GM21423 (cell line): ENCODE results near the gene MDM2.

Experiments
- ATAC-seq: cut with Tn5 transposase; IDR thresholded peaks from one replicate; pipeline ENCODE4 v1.9.1; 2021; ENCODE audit warnings: mild to moderate bottlenecking, moderate library complexity; ENCODE audit not compliant: unreplicated experiment

The MDM2 gene

GRCh38 chr12:68871396-68871795, 63.4 kb downstream of the MDM2 start:
- no peak for ATAC-seq

DNA sequence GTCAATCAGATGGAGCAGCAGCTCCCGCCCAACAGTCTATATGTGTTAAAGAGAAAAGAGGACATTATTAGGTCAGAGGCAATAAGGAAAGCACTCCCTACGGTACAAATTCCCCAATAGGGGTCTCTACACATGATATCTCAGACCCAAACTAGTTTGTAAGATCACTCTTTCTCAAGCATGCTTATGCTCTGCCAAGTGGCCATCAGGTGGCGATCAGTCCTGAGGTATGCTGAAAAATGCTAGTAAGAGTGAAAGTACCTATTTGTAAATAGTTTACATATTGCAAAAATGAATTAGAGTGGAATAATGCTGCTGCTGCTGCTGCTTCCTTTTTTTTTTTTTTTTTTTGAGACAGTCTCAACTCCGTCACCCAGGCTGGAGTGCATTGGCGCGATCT, 63.9 kb downstream of the MDM2 start:
- ATAC-seq: no peak

GRCh38 chr12:68873316-68873715, 65.3 kb downstream of the MDM2 start:
- ATAC-seq: no peak

DNA sequence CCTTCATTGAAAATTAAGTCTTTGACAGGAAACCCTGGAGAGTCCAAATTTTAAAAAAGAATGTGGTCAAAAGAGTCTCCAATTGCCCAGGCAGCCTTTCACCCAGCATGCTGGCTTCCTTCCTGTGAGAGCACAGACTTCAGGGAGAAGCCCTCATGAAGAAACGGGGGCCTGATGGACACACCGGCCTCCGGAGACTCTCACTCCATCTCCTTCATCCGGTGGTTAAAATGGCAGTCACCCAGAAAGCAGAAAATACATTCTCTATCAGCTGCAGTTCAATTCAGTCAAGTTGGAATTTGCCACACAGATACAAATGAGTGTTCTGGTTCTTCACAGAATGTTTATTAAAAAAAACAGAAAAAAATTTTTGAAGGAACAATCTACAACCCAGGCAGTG, 68.5 kb downstream of the MDM2 start:
- ATAC-seq: no peak

- ATAC-seq: no peak
Measured at GRCh38 chr12:68877583-68877982, 69.6 kb downstream of the MDM2 start.

- ATAC-seq: no peak
Measured at GRCh38 chr12:68878283-68878682, 70.3 kb downstream of the MDM2 start.

GRCh38 chr12:68878846-68879245, 70.9 kb downstream of the MDM2 start:
- ATAC-seq: no peak

- no peak for ATAC-seq
Measured at GRCh38 chr12:68880660-68881325, 72.8 kb downstream of the MDM2 start.

DNA sequence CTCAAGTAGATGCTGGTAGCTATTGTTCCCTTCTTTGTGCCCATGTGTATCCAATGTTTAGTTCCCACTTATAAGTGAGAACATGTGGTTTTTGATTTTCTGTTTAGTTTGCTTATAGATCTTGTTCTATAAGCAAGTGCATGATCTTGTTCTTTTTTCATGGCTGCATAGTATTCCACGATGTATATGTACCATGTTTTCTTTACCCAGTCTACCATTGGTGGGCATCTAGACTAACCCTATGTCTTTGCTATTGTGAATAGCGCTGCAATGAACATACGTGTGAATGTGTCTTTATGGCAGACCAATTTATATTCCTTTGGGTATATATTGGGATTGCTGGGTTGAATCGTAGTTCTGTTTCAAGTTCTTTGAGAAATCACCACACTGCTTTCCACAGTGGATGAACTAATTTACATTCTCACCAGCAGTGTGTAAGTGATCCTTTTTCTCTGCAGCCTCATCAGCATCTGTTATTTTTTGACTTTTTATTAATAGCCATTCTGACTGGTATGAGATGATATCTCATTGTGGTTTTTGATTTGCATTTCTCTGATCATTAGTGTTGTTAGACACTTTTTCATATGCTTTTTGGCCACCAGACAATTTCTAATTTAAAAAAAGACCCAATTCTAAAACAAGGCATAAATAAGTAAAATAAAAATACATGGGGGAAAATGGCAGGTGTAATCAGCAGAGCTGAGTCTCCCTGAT, 74.4 kb downstream of the MDM2 start:
- no peak for ATAC-seq

- ATAC-seq: no peak
Measured at GRCh38 chr12:68883151-68883550, 75.2 kb downstream of the MDM2 start.

DNA sequence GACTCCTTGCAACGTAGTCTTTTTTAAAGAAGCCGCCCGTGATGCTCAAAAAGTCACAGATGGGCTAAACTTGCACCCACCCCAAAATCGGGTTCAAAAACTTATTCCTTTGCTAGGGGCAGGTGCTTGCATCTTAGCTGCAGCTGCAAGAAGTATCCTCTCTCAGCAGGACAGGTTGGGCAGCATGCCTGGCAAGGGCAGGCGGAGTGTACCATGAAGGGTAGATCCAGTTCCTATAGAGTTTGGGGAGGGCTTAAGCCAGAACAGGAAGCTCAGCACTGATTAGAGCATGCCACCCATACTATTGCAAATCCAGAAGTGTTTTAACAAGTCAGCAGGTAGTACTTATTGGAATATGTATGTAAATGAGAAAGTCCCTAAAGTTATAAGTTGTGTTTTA, 76.3 kb downstream of the MDM2 start:
- no peak for ATAC-seq

DNA sequence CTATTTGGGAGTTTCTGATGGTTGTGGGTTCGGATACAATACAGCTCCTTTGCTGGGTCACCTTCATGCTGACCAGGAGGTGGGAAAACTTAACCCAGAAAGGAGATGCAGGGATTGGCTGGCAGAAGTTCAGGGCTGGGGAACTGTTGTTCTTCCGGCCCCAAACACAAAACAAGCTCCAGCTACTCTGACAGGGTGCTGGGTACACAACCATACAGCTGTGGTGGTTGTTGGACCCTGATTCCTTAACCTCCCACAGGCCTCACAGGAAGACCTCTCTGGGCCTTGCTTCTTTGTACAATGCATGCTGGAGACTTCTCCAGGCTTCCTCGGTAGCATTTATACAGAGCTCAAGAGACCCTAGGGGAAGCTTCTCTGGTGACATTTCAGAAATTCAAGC, 77.4 kb downstream of the MDM2 start:
- no peak for ATAC-seq

- no peak for ATAC-seq
Measured at GRCh38 chr12:68886636-68887572, 78.9 kb downstream of the MDM2 start.

- no peak for ATAC-seq
Measured at GRCh38 chr12:68887641-68888040, 79.7 kb downstream of the MDM2 start.

DNA sequence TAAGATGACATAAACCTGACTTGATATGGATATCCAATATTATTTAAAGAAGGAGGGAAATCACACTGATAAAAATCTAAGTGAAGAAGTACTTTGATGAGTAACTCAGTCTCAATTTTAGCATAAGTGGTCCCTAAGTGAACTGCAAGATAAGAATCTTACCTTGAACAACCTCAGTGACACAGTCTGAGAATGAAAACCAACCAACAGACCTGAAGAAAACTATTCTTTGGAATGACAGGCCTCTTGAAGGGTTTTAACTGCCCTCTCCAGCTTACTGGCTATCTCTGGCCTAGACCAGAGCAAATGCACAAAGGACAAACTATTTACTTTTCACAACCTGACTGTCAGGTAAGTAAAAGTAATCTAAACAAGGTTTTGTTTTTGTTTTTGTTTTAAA, 80.3 kb downstream of the MDM2 start:
- no peak for ATAC-seq

DNA sequence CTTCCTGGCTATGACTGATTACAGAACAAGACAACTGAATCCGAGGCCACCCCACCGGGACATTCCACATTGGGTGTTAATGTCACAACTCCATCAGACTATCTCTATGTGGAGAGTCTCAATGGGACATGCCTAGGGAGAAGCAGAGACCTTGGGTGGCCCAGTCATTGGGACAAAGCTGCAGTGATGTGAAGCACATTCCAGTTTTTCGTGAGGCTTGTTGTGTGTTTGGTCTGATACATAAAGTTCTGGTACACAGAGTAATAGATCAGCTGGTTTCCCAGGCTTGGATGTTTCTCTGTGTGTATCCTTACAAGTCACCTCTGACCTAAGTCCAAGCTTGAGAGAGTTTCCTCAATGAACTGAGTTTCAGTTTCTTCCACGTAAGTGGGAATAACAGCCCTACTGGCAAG, 82.7 kb downstream of the MDM2 start:
- ATAC-seq: no peak

GRCh38 chr12:68891141-68891540, 83.2 kb downstream of the MDM2 start:
- no peak for ATAC-seq

DNA sequence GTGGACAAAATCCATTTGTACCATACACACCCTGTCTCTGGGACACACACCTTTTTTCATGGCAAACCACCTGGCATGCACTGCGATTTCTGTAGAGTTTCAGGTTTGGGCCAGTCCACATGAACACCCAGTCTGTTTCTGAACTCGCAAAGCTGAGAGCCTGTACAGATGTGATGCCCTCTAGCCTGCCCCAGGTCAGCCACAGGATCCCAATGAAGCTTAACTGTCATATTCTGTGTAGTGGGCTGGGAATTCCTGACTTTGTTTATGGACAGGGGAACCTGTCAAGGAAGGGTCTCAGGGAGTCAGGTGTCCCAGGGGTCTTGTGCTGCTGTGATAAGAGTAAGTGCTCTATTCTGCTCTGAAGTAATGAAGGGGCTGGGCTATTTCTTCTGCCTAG, 85.2 kb downstream of the MDM2 start:
- ATAC-seq: no peak

DNA sequence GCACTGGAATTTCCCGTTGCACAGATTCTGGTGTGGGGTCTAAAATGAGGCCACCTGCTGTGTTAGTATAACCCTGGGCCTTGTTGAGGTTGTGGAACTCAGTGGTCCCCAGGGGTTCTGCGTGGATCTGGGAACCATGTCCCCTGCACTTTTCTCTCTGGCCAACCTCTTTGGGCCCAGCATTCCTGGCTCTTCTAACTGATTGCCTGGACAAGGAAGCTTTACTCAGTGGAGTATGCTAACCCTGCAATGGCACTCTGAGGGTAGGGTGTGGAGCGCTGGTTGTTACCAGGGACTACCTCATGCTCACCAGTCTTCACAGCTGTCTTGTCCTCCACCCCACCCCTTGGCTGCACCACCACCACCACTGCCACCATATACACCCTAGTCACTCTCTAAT, 85.8 kb downstream of the MDM2 start:
- no peak for ATAC-seq

- no peak for ATAC-seq
Measured at GRCh38 chr12:68894276-68894855, 86.4 kb downstream of the MDM2 start.

DNA sequence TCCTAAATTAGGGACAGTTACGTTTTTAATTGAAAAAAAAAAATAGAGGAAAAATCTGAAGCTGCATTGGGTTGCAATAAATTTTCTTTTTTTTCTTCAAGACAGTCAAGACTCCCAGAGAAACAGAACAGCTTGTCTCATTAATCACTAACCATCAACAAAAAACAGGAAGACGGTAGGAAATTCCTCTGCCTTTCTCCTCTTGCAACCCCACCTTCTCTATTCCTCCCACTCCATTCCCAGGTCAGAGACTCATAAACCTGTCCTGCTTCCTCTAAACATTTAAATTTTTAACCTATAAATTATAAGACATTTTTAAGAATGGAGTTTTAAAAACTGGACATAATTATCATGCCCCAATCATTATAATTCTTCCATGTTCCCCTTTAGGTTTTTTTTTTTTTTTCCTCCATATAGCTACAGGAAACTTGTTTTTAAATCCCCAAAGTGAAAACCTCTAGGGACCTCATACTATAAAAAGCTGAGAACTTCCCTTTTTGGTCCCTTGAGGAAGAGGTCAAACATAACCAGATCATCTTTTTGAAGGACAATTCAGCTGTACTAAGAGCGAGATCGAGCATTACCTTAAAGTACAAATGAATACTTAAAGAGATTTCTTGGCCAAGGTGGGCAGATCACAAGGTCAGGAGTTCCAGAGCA, 89.0 kb downstream of the MDM2 start:
- ATAC-seq: no peak
